A549 (cell line): ENCODE measurements around the gene NOP53.

ENCODE experiments used
- CBX8 ChIP-seq: fragments of 200-600 bp; sonication (generic); IDR thresholded peaks from 2 replicates; pipeline ENCODE4 v1.6.1; 2016
- EP300 ChIP-seq, 2 experiments: fragments of >200 bp; sonication (Bioruptor Twin); formaldehyde crosslinking; IDR thresholded peaks; 2 replicates in 1 of 2; 3 replicates in 1 of 2; pipeline ENCODE4 v1.6.1; 2016 to 2017
- ESRRA ChIP-seq: fragments of 150-350 bp; IDR thresholded peaks from 2 replicates; pipeline ENCODE4 v1.6.1; 2014; ENCODE audit warnings: mild to moderate bottlenecking, low read length, borderline replicate concordance
- FOSL2 ChIP-seq, 2 experiments: fragments of 450-650 bp in 1 of 2; fragments of >200 bp in 1 of 2; sonication (Bioruptor Twin) in 1 of 2; formaldehyde crosslinking; IDR thresholded peaks; 2 replicates each; pipeline versions ENCODE4 v1.5.0 to v1.6.1; 2016 to 2020; ENCODE audit warnings: mild to moderate bottlenecking in 1 of 2, moderate library complexity in 1 of 2
- GATA3 ChIP-seq: IDR thresholded peaks from 2 replicates; pipeline ENCODE4 v1.6.1; 2012; ENCODE audit warnings: borderline replicate concordance
- KDM1A ChIP-seq: fragments of 200-600 bp; sonication (generic); IDR thresholded peaks from 2 replicates; pipeline ENCODE4 v1.6.1; 2016; ENCODE audit warnings: low read depth, mild to moderate bottlenecking
- MAX ChIP-seq: IDR thresholded peaks from 2 replicates; pipeline ENCODE4 v1.6.1; 2012
- MAZ ChIP-seq: fragments of 150-350 bp; IDR thresholded peaks from 2 replicates; pipeline ENCODE4 v1.6.1; 2014; ENCODE audit warnings: antibody characterized with exemption, low read depth, low read length, borderline replicate concordance
- POLR2A ChIP-seq: IDR thresholded peaks from 2 replicates; pipeline ENCODE4 v1.6.1; 2012; ENCODE audit warnings: mild to moderate bottlenecking, low read length
- RFX5 ChIP-seq: fragments of 450-650 bp; IDR thresholded peaks from 2 replicates; pipeline ENCODE4 v1.7.1; 2014; ENCODE audit warnings: antibody characterized with exemption, mild to moderate bottlenecking, moderate library complexity
- RNF2 ChIP-seq: fragments of 200-600 bp; sonication (generic); IDR thresholded peaks from 2 replicates; pipeline ENCODE4 v1.6.1; 2016; ENCODE audit warnings: low read depth, mild to moderate bottlenecking, antibody characterized with exemption, moderate library complexity, borderline replicate concordance
- TP53 ChIP-seq: fragments of 250-450 bp; sonication (Bioruptor Pico); IDR thresholded peaks from 2 replicates; pipeline ENCODE4 v1.5.0; 2021; ENCODE audit warnings: mild to moderate bottlenecking, moderate library complexity

GRCh38 chr19:47749326-47749725 lies 4.0 kb downstream of the NOP53 start:
- TF ChIP-seq ESRRA: no peak
- no peak for TF ChIP-seq MAX
- TF ChIP-seq RNF2: no peak
- no peak for TF ChIP-seq KDM1A
- TF ChIP-seq MAZ: no peak
- TF ChIP-seq TP53: no peak
- TF ChIP-seq POLR2A: no peak
- TF ChIP-seq EP300 (IDR thresholded peaks at IDR 0.05): no peak
- TF ChIP-seq FOSL2 (IDR thresholded peaks at IDR 0.05): no peak
- no peak for TF ChIP-seq FOSL2 (CRISPR knock-in tag; IDR thresholded peaks at IDR 0.05)
- TF ChIP-seq CBX8: no peak
- no peak for TF ChIP-seq GATA3
- TF ChIP-seq RFX5: no peak
